ENCODE data around the gene PIM1.

GRCh38 chr6:37125774-37126492 lies 44.0 kb upstream of the PIM1 start:
- TF ChIP-seq EZH2 (optimal IDR thresholded peaks at IDR 0.05; ENCODE audit: low read depth, low read length), result no peak
- TF ChIP-seq EZH2phosphoT487 (IDR thresholded peaks at IDR 0.05; ENCODE audit: low read length), result no peak

Data from MM.1S (cell line).